ENCODE results near the gene PPP2R2C. TPM values are rescaled to one million over a fixed set of nuclear protein-coding genes. Genes with fewer than 3 reads are reported as not detected.

Gene PPP2R2C
- total RNA-seq, 2 donors from 2014 or later = 0.05 to 0.35 TPM

- DNase-seq = no peak
- no peak overlapping the region for H3K27ac ChIP-seq
- H3K9me3 ChIP-seq = no peaks in the 10 kb centered on the region
- H3K36me3 ChIP-seq = no peaks in the 10 kb centered on the region
- TF ChIP-seq, protein P1, sequence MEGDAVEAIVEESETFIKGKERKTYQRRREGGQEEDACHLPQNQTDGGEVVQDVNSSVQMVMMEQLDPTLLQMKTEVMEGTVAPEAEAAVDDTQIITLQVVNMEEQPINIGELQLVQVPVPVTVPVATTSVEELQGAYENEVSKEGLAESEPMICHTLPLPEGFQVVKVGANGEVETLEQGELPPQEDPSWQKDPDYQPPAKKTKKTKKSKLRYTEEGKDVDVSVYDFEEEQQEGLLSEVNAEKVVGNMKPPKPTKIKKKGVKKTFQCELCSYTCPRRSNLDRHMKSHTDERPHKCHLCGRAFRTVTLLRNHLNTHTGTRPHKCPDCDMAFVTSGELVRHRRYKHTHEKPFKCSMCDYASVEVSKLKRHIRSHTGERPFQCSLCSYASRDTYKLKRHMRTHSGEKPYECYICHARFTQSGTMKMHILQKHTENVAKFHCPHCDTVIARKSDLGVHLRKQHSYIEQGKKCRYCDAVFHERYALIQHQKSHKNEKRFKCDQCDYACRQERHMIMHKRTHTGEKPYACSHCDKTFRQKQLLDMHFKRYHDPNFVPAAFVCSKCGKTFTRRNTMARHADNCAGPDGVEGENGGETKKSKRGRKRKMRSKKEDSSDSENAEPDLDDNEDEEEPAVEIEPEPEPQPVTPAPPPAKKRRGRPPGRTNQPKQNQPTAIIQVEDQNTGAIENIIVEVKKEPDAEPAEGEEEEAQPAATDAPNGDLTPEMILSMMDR (IDR thresholded peaks at IDR 0.05) = no peak
- H3K27me3 ChIP-seq = no peaks in the 10 kb centered on the region
- no peaks in the 10 kb centered on the region for H3K4me1 ChIP-seq
- no peak overlapping the region for H3K4me3 ChIP-seq
- no peak overlapping the region for H3K9ac ChIP-seq (ENCODE audit: low read depth in 2 of 2, low read length in 2 of 2)
- intact Hi-C loops (cut with DNase I) = no loop called here
These were observed 47.1 kb downstream of the PPP2R2C start for GRCh38 chr4:6425336-6425735.

GRCh38 chr4:6424425-6424824 is 48.0 kb downstream of the PPP2R2C start:
- Histone ChIP-seq H3K4me1 (no peaks in the 10 kb centered on the region), H3K36me3 (no peaks in the 10 kb centered on the region), H3K9me3 (no peaks in the 10 kb centered on the region), H3K27me3 (no peaks in the 10 kb centered on the region), H3K27ac (no peak overlapping the region), H3K4me3 (no peak overlapping the region), H3K9ac (ENCODE audit: low read depth in 2 of 2, low read length in 2 of 2) (no peak overlapping the region)
- intact Hi-C loops (cut with DNase I) = no loop called here
- TF ChIP-seq, protein P1 (IDR thresholded peaks at IDR 0.05) = no peak
- DNase-seq = no peak

DNA sequence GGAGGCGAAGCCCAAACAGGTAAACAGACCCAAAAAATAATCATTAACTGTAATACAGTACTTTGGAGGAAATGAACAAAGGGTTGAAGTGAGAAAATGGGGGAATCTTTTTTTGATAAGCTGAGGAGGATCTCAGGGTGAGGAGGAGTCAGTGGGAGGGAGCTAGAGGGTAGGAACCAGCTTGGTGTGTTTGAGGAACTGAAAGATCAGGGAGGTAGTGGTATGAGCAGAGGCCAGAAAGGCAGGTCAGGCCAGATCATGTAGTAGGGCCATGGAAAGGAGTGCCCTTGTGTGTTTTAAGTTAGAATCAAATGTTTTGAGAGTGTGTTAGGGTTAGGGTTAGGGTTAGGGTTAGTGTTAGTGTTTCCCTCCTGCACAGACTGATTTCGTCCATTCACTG is 48.8 kb downstream of the PPP2R2C start:
- intact Hi-C loops (cut with DNase I) = no loop called here
- Histone ChIP-seq H3K27ac (no peak overlapping the region), H3K4me3 (no peak overlapping the region), H3K9me3 (no peaks in the 10 kb centered on the region), H3K4me1 (no peaks in the 10 kb centered on the region), H3K36me3 (no peaks in the 10 kb centered on the region), H3K9ac (ENCODE audit: low read depth in 2 of 2, low read length in 2 of 2) (no peak overlapping the region), H3K27me3 (no peaks in the 10 kb centered on the region)
- TF ChIP-seq, protein P1 (IDR thresholded peaks at IDR 0.05) = no peak
- DNase-seq = no peak

DNA sequence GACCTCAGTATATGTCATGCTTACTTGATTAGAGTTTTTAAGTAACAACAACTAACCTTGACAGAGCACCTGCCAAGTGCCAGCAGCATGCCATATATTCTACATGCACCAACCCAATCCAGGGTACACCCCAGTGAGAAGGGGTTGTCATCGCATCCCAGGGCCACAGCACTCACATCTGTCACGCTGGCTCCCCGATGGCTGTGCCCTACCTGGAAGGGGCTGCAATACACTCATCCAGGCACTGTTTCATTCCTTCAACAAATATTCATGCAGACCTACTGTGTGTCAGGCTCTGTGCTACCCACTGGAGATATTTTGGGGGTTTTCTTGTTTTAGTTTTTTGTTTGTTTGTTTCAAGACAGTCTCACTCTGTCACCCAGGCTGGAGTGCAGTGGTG is 49.5 kb downstream of the PPP2R2C start:
- no peak overlapping the region for H3K9ac ChIP-seq (ENCODE audit: low read depth in 2 of 2, low read length in 2 of 2)
- intact Hi-C loops (cut with DNase I) = no loop called here

GRCh38 chr4:6422105-6422504 is 50.3 kb downstream of the PPP2R2C start:
- Histone ChIP-seq H3K9ac (ENCODE audit: low read depth in 2 of 2, low read length in 2 of 2) (no peak overlapping the region), H3K4me3 (no peak overlapping the region), H3K9me3 (no peaks in the 10 kb centered on the region), H3K27ac (no peak overlapping the region), H3K27me3 (no peaks in the 10 kb centered on the region), H3K4me1 (no peaks in the 10 kb centered on the region), H3K36me3 (no peaks in the 10 kb centered on the region)
- intact Hi-C loops (cut with DNase I) = no loop called here
- TF ChIP-seq, protein P1 (IDR thresholded peaks at IDR 0.05) = no peak
- DNase-seq = no peak

More for the DNA sequence above, 49.5 kb downstream of the PPP2R2C start:
- no peak for DNase-seq
- Histone ChIP-seq H3K27ac (no peak overlapping the region), H3K4me3 (no peak overlapping the region), H3K27me3 (no peaks in the 10 kb centered on the region), H3K4me1 (no peaks in the 10 kb centered on the region), H3K9me3 (no peaks in the 10 kb centered on the region), H3K36me3 (no peaks in the 10 kb centered on the region)
- TF ChIP-seq, protein P1 (IDR thresholded peaks at IDR 0.05) = no peak

GRCh38 chr4:6421397-6421796 is 51.0 kb downstream of the PPP2R2C start:
- Histone ChIP-seq H3K27ac (no peak overlapping the region), H3K36me3 (no peaks in the 10 kb centered on the region), H3K27me3 (no peaks in the 10 kb centered on the region), H3K4me1 (no peaks in the 10 kb centered on the region), H3K9ac (ENCODE audit: low read depth in 2 of 2, low read length in 2 of 2) (no peak overlapping the region), H3K9me3 (no peaks in the 10 kb centered on the region), H3K4me3 (no peak overlapping the region)
- DNase-seq = no peak
- TF ChIP-seq, protein P1 (IDR thresholded peaks at IDR 0.05) = no peak
- intact Hi-C loops (cut with DNase I) = no loop called here
